ACHN (cell line): ENCODE measurements around the gene CES2.
"Not testable (repeated sequence)": the region's sequence is repeated elsewhere in the genome, so short reads cannot be mapped to it uniquely, and the experiment has no call there.

ENCODE experiments used
- DNase-seq: peaks from one replicate; pipeline ENCODE4 v3.0.0-alpha.2; 2015
- in situ Hi-C: cut with HindIII; loops from 2 replicates; pipeline ENCODE4 v1.10.0; 2017; ENCODE audit warnings: low sequenced_read_pairs, low pct_ligation_motif_present, low pct_unique_long_range_greater_than_20kb

The CES2 gene

GRCh38 chr16:66960270-66960669 is 25.0 kb downstream of the CES2 start:
- DNase-seq = no peak
- in situ Hi-C loops = no loop called here

DNA sequence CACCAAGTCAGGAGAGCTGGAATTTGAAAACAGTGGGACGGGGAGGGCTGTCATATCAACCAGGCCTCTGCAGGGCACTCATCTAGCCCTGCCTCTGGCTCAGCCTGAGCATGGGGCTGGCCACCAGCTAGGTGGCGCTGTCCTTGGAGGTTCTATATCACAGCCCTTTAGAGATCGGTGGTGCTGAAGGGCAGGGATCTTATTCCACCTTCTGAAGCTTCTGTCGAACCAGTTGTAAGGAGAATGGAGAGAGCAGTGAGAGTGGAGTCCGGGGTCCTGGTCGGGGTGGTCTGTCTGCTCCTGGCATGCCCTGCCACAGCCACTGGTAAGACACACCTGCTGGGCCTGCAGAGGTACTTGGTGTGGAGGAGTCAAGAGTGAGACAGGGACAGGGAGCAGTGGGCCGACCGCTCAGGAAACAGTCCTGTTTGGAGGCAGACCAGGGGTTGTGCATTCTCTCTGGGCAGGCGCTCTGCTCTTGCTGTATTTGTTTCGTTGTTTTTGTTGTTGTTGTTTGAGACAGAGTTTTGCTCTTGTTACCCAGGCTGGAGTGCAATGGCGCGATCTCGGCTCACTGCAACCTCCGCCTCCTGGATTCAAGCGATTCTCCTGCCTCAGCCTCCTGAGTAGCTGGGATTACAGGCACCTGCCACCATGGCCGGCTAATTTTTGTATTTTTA is 25.9 kb downstream of the CES2 start, which contains the start of gene CES3:
CES3 (plus strand) TSS at position 202 of the 680 bp plus-strand sequence; CDS start at position 244, 42 bp downstream.
- DNase-seq = peak; percentile 90
- in situ Hi-C loops = no loop called here

- in situ Hi-C loops = no loop called here
- peak; percentile 28 for DNase-seq
These were observed 26.6 kb downstream of the CES2 start for GRCh38 chr16:66961914-66962313.

DNA sequence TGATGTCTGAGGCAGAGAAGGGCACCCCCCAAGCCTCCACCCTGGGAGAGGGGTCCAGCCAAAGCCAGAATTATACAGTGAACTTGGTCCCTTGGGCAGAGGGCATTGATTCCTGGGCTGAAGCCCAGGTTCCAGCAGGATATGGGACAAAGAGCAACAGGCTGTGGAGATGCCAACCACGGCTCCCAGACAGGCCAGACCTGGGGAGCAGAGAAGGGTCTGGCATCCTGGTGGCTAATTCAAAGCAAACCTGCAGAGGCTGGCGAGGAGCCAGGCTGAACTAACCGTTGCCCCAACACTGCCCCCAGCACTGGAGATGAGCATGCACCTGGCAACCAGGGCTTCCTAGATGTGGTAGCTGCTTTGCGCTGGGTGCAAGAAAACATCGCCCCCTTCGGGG is 28.7 kb downstream of the CES2 start:
- in situ Hi-C loops = no loop called here

GRCh38 chr16:66968847-66969246 is 33.5 kb downstream of the CES2 start:
- no peak for DNase-seq
- in situ Hi-C loops = no loop called here

More for the DNA sequence above, 28.7 kb downstream of the CES2 start:
- no peak for DNase-seq

- peak; percentile 98 for DNase-seq
- in situ Hi-C loops = no loop called here
These were observed 35.7 kb downstream of the CES2 start for GRCh38 chr16:66970775-66971720.

GRCh38 chr16:66972983-66973382 is 37.7 kb downstream of the CES2 start:
- no peak for DNase-seq
- in situ Hi-C loops = no loop called here

- DNase-seq = no peak
- in situ Hi-C loops = no loop called here
These were observed 38.4 kb downstream of the CES2 start for GRCh38 chr16:66973716-66974115.

DNA sequence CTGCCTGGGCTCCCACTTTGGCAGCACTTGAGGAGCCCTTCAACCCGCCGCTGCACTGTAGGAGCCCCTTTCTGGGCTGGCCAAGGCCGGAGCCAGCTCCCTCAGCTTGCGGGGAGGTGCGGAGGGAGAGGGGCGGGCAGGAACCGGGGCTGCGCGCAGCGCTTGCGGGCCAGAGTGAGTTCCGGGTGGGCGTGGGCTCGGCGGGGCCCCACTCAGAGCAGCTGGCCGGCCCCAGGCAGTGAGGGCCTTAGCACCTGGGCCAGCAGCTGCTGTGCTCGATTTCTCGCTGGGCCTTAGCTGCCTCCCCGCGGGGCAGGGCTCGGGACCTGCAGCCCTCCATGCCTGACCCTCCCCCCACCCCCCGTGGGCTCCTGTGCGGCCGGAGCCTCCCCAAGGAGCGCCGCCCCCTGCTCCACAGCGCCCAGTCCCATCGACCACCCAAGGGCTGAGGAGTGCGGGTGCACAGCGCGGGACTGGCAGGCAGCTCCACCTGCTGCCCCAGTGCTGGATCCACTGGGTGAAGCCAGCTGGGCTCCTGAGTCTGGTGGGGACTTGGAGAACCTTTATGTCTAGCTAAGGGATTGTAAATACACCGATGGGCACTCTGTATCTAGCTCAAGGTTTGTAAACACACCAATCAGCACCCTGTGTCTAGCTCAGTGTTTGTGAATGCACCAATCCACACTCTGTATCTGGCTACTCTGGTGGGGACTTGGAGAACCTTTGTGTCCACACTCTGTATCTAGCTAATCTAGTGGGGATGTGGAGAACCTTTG is 39.0 kb downstream of the CES2 start:
- DNase-seq, in situ Hi-C loops: not testable (repeated sequence)

DNA sequence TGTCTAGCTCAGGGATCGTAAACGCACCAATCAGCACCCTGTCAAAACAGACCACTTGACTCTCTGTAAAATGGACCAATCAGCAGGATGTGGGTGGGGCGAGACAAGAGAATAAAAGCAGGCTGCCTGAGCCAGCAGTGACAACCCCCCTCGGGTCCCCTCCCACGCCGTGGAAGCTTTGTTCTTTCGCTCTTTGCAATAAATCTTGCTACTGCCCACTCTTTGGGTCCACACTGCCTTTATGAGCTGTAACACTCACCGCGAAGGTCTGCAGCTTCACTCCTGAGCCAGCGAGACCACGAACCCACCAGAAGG is 39.6 kb downstream of the CES2 start:
- in situ Hi-C loops = not testable (repeated sequence)

GRCh38 chr16:66975302-66975893 is 40.1 kb downstream of the CES2 start:
- in situ Hi-C loops = no loop called here
- no peak for DNase-seq

More for the DNA sequence above, 39.6 kb downstream of the CES2 start:
- DNase-seq = not testable (repeated sequence)

- no peak for DNase-seq
- in situ Hi-C loops = no loop called here
These were observed 41.4 kb downstream of the CES2 start for GRCh38 chr16:66976746-66977145.

- in situ Hi-C loops = no loop called here
These were observed 42.2 kb downstream of the CES2 start for GRCh38 chr16:66977341-66978113.

DNA sequence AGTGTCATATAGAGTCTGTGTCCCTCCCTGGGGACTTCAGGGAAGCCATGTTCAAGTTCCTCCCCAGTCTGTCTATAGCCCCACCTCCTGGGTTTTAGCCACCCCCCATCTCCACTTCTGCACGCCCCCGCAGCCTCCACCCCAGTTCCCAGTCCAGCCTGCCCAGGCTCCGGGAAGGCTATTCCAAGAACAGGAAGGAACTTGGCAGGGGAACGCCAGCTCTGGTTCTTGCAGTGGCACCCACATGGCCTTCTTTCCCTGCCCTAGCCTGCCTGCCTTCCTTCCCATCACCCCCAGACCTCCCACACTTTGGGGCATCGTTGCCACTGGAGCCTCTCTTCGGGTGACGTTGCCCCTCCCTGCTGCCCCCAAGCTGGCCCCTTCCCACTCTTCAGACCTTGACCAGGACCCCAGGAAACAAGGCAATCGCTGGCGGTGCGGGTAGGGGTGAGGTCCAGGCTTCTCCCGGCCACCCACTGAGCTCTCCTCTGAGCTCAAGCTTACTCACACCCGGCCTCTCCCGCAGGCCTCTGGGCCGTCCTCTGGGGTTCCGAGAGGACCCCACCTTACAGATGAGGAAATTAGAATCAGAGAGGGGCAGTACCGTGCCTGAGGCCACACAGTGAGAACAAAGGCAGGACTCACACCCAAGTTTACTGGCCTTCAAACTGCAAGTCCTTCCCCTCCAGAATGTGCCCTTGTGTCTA is 43.8 kb downstream of the CES2 start:
- in situ Hi-C loops = no loop called here
- no peak for DNase-seq

More at GRCh38 chr16:66977341-66978113, 42.2 kb downstream of the CES2 start:
- DNase-seq = peak; percentile 88

- no peak for DNase-seq
- in situ Hi-C loops = no loop called here
These were observed 47.7 kb downstream of the CES2 start for GRCh38 chr16:66983033-66983432.

GRCh38 chr16:66984892-66985311 is 49.6 kb downstream of the CES2 start:
- no peak for DNase-seq
- in situ Hi-C loops = no loop called here

DNA sequence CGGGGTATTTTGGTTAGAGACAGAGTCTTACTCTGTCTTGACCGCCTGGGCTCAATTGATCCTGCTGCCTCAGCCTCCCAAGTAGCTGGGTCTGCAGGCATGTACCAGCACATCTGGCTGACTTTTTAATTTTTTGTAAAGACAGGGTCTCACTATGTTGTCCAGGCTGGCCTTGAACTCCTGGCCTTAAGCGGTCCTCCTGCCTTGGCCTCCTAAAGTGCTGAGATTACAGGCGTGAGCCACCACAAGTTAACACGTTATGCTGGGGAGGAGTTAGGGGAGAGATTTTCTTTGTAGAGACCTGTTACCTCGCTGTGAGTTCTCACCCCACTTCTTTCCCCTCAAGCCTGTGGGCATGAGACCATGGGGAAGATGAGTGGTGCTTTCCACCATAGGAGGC is 51.2 kb downstream of the CES2 start:
- no peak for DNase-seq

More for the DNA sequence above, 51.2 kb downstream of the CES2 start:
- in situ Hi-C loops = no loop called here
